ENCODE measurements around the gene AP2M1.
"Not testable (repeated sequence)": the region's sequence is repeated elsewhere in the genome, so short reads cannot be mapped to it uniquely, and the experiment has no call there.

Gene AP2M1

DNA sequence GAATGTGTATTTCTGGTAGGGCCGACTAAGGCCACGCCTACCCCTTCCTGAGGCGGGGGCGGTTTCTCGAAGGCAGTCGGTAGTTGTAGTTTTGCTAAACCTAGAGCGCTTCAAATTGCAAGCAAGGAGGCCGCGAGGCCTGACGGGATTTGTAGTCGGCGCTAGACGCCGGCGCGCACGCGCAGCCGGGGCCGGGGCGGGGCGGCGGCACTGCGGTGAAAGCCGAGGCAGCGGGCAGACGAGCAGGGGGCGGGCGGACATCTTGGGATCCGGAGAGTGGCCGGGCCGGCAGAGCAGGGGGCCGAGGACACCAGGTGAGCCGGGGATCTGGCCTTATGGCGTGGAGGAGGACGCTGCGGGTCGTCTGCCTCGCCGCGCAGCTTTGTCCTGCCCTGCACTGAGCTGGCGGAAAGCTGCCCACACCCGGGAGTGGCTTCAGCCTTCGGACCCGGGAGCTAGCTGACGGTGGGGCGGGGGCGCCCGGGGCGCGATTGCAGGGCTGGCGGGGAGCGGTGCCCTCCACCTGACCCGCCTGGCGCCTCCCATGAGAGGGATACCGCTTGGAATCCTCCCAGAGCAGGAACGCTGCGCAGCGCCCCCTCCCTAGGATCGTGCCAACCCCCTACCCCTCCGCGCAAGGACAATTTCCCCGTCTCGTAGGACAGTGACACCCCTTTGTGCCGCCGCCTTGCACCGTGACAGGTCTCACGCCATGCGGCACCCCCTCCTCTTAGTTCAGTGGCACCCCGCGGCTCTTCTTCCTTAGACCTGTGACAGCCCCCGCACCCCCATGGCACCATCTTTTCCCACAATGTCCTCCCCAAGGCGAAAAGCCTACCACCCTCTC, at the start of gene AP2M1:
AP2M1 (plus strand) TSS at position 210 of the 847 bp plus-strand sequence. CDS start 2,139 bp downstream, outside the sequence.
- peak; percentile 99 for DNase-seq

DNA sequence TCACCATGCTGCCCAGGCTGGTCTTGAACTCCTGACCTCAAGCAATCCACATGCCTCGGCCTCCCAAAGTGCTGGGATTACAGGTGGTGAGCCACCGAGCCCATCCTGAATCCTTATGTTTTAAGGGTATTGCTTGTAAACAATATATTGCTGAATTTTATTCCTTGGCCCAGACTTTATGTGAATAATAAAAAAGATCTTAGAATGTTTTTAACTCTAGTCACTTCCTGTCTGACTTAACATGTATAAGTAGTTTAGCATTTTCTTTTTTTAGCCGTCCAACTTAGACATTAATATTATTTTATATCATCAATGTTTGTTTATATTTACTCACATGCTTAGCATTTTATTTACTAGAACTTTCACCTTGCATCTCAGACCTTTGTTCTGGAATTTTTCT, 48.6 kb upstream of the AP2M1 start:
- DNase-seq: no peak

DNA sequence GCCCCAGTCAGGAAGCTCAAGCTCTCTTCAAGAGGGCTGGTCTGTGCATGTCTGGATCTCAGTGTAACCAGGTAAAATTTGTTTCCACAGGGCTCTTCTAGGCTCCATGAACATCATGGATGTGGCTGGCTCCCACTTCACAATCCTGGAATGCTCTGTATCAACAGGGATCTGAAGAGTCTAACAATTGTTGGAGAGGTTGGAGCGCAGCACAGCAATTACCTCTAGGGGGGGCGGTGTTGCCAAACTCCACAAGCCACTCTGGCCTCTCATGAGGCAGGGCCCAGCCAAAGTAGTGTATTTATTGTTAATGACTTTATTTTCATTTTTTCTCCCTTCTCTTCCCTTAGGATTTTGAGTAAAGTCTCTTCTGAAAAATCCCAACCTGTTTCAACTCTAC, 45.6 kb upstream of the AP2M1 start:
- DNase-seq: no peak

DNA sequence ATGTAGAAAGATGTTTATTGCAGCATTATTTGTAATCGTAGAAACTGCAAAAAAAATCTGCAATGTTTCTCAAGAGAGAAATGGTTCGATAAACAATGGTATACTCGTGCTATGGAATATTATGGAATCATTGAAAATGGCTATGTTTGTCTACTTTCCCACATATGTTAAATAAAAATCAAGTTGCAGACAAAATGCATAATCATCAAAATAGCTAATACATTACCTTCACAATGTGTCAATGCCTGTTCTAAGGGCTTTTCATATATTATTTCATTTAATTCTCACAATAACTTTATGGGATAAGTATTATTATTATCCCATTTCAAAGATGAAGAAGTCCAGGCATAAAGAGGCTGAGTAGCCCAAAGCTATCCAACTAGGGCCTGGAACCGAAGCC, 41.7 kb upstream of the AP2M1 start:
- no peak for DNase-seq

DNA sequence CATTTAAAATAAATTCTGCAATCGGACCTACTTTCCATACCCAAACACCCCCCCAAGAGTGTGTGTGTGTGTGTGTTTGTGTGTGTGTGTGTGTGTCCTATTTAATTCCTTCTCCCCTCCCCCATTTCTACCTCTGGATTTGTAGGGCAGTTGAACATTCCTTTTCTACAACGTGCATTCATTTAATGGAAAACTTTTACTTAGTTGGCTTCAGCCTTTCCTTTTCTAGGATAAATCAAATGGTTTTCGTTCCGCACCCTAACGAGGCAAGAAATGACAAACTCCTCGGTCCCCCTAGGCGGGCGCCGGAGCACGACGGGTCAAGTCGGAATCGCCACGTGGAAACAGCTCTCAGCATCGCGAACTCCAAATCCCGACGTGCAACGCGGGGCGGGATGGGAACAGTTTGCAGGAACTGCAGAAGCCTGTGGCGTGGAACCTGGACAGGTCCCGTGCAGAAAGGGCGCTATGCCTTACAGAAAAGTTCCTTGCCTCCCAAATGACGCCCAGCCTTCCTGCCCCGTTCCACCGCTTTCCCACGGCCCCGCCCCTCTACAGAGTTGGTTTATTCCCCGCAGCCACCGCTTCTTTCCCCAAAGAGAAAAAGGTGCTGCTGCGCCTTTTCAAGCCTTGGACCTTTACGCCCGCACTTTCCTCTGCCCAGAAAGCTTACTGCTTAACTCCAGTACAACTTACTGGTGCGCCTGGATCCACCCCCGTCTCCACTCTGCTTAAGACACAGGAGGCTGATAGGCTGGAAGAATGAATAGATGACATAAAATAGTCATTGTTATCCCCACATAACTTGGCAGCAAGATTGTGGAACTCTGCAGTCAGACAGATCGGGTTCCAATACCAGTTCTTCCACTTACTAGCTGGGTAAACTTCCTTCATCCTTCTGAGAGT, 40.6 kb upstream of the AP2M1 start:
- peak; percentile 51 for DNase-seq

DNA sequence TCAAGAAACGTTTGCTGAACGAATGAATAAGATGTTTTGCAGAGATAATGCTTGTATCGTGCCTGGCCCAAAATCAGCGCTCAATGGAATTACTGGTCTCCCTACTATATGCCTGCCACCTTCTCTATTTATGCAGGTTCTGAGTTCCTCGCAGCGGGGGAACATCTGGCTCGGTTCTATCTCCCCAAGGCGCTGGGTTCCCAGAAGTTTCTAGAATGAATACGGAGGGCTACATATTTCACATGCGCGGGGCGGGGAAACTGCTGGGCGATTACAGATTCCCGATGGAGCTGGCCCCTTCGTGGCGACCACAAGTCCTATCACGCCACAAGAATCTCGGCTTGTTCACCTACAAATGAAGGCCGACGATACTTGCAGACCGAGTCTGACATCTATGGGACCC, 39.9 kb upstream of the AP2M1 start:
- DNase-seq: no peak

DNA sequence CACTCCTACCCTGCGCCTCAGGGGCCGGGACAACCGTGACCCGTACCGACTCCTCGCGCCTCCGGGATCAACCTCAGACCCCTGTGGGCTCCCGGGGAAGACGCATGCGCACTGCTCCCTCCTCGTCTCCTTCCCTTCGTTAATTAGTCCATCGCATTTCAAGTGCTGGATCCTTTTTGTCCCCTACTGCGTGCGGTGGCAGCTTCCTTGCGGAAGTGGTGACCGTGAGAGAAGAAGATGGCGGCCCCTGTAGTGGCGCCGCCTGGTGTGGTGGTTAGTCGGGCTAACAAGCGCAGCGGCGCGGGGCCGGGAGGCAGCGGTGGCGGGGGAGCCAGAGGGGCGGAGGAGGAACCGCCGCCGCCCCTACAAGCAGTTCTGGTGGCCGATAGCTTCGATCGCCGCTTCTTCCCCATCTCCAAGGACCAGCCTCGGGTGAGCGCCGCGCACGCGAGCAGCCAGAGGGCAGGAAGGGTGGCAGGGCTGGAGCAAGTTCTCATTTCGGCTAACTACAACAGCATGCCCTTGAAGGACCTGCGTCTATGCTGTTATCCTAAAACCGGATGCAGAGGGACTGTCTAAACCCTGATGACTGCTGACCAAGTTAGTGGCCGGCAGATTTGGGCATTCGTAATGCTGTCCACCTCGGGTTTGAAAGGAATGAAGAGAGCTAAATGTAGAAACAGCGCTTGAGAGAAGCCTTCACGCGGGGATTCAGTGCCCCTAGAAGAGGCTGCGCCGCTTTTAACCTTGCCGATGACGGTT, 39.3 kb upstream of the AP2M1 start, which contains the start of gene EIF2B5:
EIF2B5 (plus strand) TSS at position 210 of the 762 bp plus-strand sequence; CDS start at position 238, 28 bp downstream.
- DNase-seq: peak; percentile 92

DNA sequence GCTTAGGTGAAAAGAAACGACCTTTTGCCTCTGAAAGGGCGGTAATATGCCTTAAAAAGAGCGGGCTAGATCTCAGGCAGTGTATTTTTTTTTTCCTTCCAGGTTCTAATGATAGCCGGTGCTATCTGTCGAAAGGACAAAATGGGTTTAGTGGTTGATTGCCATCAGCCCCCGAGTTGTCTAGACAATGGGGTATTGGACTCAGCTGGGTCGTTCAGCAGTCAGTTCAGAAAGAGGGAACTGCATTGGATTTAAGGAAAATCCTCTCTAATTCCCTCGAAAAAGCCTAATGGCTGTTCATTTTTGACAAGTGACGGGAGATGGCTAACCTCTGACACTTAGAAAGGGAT, 38.8 kb upstream of the AP2M1 start:
- DNase-seq: no peak

DNA sequence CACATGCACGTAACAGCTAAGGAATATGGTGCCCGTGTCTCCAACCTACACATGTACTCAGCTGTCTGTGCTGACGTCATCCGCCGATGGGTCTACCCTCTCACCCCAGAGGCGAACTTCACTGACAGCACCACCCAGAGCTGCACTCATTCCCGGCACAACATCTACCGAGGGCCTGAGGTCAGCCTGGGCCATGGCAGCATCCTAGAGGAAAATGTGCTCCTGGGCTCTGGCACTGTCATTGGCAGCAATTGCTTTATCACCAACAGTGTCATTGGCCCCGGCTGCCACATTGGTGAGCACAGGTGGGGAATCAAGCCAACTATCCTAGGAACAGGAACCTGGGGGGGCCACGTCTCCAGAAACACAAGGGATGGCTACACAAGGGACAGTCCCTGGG, 34.2 kb upstream of the AP2M1 start:
- no peak for DNase-seq

DNA sequence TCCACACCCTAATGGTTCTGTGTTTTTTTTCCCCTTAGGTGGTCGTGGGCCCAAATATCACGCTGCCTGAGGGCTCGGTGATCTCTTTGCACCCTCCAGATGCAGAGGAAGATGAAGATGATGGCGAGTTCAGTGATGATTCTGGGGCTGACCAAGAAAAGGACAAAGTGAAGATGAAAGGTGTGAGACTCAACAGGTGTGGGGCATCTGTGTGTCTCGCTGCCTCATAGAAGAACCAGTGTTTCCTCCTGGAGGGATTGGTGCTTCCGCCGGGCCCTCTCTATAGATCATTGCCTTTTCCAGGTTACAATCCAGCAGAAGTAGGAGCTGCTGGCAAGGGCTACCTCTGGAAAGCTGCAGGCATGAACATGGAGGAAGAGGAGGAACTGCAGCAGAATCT, 32.5 kb upstream of the AP2M1 start:
- DNase-seq: no peak

DNA sequence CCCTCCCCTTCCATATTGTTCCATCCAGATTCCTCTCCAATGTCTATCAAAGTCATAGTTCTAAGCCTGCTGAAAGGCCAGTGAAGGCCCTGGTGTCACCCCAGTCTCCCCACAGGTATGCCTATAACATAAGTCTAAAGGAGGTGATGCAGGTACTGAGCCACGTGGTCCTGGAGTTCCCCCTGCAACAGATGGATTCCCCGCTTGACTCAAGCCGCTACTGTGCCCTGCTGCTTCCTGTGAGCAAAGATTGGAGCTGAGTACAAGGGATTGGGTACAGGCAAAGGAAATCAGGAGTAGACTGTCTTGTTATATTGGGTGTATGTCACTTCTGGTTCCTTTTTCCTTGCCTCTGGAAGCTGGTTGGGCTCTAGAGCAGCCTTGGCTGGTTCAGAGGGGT, 31.3 kb upstream of the AP2M1 start:
- DNase-seq: no peak

DNA sequence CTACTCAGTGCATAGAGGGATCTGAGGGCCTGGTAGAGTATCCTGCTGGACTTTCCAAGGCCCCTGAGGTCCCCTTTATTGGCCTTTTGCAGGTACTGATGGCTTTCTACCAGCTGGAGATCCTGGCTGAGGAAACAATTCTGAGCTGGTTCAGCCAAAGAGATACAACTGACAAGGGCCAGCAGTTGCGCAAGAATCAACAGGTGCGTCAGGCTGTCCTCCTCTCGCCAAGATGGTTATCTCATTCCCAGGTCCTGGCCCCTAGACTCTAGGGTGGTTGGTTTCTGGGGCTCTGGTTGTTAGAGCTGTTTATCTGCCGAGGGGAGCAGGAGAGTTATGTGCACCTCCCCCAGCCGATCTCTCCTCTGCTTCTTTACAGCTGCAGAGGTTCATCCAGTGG, 30.1 kb upstream of the AP2M1 start:
- DNase-seq: no peak

DNA sequence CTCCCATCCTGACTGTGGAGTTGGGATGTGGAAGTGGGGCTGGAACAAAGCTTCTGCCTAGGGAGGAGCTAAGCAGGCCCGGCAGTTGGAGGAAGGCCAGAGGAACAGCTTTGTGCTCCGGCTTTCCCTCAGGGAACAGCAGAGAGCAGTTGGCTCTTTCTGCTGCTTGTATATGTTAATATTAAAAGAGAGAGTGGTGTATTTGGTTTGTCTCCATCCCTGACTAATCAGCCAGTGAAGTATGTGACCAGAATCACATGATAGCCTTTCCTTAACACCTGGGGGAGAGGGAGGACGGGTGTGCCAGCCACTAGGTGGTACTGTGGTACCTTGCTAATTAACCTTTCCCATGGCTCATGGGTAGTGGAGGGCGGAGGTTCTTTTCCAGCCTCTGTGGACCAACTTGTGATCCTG, 29.5 kb upstream of the AP2M1 start:
- peak; percentile 54 for DNase-seq

DNA sequence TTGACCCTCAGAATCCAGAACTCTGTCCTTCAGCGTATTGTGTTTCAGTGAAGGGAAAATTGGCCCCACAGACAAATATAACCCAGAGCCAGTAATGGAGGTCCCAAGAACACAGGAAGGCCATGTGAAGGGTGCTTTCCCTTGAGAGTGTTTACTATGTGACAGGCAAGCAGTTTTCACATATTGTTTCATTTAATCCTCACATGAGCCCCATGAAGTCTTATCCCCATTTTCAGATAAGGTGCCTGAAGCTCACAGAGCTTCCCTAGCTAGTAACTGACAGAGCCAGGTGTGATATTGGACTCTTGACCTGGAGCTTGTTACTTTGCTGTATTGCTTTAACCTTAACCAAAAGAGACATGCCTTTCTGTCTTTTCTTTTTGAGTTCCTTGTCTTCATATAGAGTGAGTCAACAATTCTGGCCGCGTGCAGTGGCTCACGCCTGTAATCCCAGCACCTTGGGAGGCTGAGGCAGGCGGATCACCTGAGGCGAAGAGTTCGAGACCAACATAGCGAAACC, 28.8 kb upstream of the AP2M1 start:
- no peak for DNase-seq

DNA sequence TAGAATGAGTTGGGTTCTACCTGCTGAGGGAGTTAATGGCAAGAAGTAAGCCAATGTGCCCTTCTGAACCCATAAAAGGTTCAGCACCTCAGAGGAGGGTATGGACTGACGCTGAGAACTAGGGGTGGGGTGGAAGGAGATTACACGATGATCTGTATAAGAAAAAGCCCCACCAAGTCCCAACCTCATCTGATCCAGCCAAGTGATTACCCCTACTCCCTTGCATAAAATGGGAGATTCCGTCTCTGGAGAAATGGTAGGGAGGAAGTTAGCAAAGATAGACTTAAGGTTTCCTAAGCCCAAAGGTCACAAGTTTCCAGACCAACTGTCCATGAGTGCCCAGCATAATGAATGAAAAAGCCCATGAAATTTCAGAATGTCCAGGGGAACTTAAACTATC, 26.6 kb upstream of the AP2M1 start:
- no peak for DNase-seq

DNA sequence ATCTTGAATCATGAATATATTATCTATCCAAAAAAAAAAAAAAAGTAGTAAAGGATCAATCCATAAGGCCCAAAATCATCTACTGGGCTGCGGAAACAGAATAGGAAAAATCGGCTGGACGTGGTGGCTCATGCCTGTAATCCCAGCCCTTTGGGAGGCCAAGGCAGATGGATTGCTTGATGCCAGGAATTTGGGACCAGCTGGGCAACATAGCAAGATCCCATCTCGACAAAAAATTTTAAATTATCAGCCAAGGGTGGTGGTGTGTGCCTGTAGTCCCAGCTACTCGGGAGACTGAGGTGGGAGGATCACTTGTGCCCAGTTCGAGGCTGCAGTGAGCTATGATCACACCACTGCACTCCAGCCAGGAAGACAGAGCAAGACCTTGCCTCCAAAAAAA, 25.5 kb upstream of the AP2M1 start:
- no peak for DNase-seq

DNA sequence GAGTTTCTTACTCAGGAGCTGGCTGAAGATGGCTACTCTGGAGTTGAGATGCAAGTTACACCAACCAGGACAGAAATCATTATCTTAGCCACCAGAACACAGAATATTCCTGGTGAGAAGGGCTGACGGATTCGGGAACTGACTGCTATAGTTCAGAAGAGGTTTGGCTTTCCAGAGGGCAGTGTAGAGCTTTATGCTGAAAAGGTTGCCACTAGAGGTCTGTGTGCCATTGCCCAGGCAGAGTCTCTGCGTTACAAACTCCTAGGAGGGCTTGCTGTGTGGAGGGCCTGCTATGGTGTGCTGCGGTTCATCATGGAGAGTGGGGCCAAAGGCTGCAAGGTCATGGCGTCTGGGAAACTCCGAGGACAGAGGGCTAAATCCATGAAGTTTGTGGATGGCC, 24.9 kb upstream of the AP2M1 start:
- not testable (repeated sequence) for DNase-seq

DNA sequence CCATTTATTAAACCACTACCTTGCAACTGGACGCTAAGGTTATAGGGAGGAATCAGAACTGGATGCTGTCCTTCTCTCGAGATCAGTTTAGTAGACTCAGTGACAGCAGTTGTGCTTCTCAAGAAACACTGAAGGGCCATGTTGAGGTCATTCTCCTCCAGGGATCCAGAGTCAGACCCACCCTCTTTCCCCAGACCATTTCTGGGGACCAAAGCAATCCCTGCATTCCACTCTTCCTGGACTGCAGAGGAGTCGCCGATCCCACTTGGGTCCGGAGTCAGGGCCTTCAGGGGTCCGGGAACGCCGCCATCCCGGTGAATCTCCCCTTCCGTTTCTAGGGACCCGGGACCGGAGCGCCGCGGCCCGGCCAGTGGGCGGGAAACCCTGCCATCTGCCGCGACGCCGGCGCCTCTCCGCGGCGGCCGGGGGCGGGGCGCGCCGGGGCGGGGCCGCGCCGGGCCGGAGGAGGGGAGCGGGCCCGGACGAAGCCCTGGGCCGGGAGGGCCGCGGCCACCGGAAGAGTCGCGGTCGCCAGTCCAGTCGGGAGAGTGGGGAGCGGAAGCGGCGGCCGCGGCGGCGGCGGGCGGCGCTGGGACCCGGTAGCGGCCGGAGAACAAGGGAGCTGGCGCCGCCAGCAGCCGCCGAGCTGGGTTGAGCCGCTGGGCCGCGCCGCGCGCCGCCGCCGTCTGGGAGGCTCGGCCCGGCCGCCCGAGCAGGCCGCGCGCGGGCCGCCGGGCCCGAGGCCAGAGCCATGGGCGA, 19.6 kb upstream of the AP2M1 start, which contains the start of gene DVL3:
DVL3 (plus strand) TSS at position 493 of the 759 bp plus-strand sequence; CDS start at position 752, 259 bp downstream.
- peak; percentile 59 for DNase-seq

DNA sequence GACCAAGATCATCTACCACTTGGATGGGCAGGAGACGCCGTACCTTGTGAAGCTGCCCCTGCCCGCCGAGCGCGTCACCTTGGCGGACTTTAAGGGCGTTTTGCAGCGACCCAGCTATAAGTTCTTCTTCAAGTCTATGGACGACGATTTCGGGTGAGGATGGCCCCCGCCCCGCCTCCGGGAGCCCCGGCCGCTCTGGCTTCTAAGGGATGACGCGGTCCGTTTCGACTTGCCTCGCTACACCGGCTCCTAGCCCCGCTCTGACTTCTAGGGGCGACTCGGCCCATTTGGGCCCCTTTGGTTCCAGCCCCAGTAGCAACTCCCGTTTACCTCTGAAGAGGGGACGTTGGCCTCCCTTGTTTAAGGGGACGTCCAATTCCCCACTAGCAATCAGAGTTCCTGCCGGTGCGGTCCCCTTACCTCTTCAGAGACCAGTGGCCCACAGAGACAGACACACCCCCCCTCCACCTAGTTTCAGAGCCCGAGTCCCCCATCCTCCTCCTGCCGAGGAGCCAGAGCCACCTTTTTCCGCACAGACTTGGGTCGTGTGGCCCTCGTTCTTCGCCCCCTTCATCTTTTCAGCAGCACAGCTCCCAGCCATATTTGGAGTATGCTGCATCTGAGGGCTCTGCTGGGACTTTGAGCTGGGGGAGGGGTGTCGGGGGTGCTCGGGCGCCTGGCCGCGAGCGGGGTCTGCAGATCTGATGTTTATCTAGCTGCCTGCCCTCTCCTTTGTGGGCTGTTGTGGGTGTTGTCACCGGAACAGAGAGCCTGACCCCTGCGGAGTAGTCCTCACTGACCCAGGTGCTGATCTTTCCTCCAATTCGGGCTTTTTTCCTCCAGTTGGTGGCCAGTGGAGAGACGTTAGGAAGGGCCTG, 18.8 kb upstream of the AP2M1 start:
- peak; percentile 38 for DNase-seq

DNA sequence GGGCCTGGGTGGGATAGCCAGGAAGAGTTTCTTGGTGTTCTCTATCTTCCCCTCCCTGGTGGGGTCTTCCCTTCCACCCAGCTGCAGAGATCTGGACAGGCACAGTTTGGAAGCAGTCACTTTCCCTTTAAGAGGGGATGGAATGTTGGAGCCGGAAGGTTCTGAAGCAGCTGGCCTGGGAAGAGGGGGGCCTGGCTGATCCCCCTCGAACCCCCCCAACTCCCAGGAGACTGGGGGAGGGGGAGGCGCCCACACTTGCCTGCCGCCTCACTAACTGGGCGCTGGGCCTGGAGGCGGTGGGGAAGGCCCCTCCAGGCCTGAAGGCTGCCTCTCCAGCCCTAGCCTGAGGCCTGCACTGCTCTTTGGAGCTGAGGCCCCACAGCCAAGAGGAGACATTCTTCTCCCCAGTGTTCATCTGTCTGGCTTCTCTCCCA, 18.1 kb upstream of the AP2M1 start:
- DNase-seq: no peak

DNA sequence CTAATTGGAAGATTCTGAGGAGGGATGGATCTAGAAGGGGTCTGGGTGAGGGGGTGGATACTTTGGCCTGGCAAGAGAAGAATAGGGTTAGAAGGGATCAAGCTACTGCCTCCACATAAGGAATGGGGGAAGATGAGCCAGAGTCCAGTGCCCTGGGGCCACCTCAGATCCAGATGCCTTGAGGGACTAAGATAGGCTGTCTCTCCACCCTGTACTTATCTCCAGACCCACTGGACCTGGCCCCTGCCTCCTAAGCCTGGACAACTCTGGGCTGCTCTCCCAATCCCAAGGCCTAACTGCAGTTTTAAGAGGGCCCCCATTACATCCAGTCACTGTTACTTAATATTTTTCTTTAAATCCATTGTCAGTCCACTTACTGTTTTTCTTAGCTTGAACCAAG, 17.4 kb upstream of the AP2M1 start:
- DNase-seq: no peak
